ENCODE results near the gene MIX23. TPM values are rescaled to one million over a fixed set of nuclear protein-coding genes. Genes with fewer than 3 reads are reported as not detected.

MIX23 gene
- total RNA-seq, 1 experiment from 2014 or later: 94.4 TPM

DNA sequence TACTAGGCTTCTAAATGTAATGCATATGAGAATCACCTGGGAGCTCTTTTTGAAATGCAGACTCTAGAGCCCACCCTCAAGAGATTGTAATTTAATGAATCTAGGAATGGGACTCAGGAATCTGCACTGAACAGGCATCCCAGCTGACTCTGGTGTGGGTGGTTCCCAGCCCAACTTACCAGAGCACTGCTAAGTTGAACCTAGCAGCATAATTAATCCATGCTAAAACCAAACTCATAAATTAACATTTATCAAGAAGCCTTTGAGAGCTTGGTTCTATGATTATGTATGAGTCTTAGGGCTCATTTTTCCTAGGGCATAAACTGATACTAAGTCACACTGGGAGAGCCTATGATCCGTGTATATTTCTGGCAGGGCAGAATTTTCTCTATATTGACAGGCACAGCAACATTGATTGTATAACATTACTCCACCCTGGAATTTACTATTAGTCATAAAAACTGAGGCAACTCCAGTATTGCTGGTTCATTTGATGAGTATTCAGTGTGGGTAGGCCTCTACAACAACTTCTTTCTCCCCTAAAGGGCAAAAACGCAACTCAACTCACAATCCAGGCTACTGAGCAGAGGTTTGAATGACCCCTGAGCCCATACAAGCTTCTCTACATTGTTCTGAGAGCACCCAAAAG, 68.7 kb downstream of the MIX23 start:
- CTCF ChIA-PET: interaction anchor here (0.7 to 2.5 kb wide), 11 partner anchors 8 to 70 kb away, joined by 3 to 19 read pairs (median 6); partner anchors contain the start of genes CSTA, FAM162A and MIX23
- H3K36me3 Mint-ChIP-seq (ENCODE audit: insufficient read depth, unreplicated experiment): no peaks in the 10 kb centered on the region
- POLR2A ChIA-PET: interaction anchor here (0.6 to 7.5 kb wide), 13 partner anchors 8 to 337 kb away, joined by 3 to 89 read pairs (median 8); partner anchors contain the start of genes CSTA, FAM162A, MIX23 and WDR5B
- peak; percentile 61 for DNase-seq (ENCODE audit: unreplicated experiment)
- H3K4me3 Mint-ChIP-seq (ENCODE audit: unreplicated experiment): no peak overlapping the region
- intact Hi-C loops (cut with micrococcal nuclease): no loop called here
- peak overlapping the region; percentile 78 for H3K27ac Mint-ChIP-seq (ENCODE audit: low read depth, unreplicated experiment)
- peaks cover 15% of the 10 kb centered on the region for H3K9me3 Mint-ChIP-seq (ENCODE audit: unreplicated experiment)
- TF ChIP-seq, protein P1, sequence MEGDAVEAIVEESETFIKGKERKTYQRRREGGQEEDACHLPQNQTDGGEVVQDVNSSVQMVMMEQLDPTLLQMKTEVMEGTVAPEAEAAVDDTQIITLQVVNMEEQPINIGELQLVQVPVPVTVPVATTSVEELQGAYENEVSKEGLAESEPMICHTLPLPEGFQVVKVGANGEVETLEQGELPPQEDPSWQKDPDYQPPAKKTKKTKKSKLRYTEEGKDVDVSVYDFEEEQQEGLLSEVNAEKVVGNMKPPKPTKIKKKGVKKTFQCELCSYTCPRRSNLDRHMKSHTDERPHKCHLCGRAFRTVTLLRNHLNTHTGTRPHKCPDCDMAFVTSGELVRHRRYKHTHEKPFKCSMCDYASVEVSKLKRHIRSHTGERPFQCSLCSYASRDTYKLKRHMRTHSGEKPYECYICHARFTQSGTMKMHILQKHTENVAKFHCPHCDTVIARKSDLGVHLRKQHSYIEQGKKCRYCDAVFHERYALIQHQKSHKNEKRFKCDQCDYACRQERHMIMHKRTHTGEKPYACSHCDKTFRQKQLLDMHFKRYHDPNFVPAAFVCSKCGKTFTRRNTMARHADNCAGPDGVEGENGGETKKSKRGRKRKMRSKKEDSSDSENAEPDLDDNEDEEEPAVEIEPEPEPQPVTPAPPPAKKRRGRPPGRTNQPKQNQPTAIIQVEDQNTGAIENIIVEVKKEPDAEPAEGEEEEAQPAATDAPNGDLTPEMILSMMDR (IDR thresholded peaks at IDR 0.05; ENCODE audit: unreplicated experiment): no peak
- no peaks in the 10 kb centered on the region for H3K27me3 Mint-ChIP-seq (ENCODE audit: insufficient read depth, unreplicated experiment)
- BruUV-seq (replicated peaks): no TSS peak
- peaks cover 19% of the 10 kb centered on the region for H3K4me1 Mint-ChIP-seq (ENCODE audit: insufficient read depth, unreplicated experiment)

DNA sequence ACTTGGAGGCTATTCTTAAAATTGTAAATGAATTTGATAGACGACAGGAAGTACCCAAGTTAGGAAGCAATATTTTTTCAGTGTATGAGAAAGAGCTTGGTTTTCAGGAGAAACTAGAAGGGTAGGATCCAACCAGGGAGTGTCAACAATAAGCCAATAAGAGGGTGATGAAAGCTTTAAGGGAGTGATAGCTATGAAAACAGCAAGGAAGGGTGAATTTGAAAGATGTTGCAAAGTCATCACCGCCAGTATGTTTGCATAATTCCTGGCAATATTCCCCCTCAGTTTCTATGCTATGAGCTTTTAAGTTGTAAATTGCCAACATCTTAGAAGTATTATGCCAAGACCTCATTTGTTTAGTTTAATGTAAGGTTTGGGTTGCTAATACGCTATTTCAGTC, 69.8 kb downstream of the MIX23 start:
- TF ChIP-seq, protein P1 (IDR thresholded peaks at IDR 0.05; ENCODE audit: unreplicated experiment): no peak
- ChIA-PET POLR2A (interaction anchor here (0.6 to 7.5 kb wide), 15 partner anchors 9 to 565 kb away, joined by 3 to 89 read pairs (median 6); partner anchors contain the start of genes CSTA, FAM162A, KPNA1 and MIX23), CTCF (interaction anchor here (0.6 to 2.5 kb wide), 10 partner anchors 10 to 1217 kb away, joined by 3 to 12 read pairs (median 4); partner anchors contain the start of genes CSTA and MIX23)
- no TSS peak for BruUV-seq (replicated peaks)
- no peak for DNase-seq (ENCODE audit: unreplicated experiment)
- peak overlapping the region; percentile 16 for H3K27ac Mint-ChIP-seq (ENCODE audit: low read depth, unreplicated experiment)
- no peak overlapping the region for H3K4me3 Mint-ChIP-seq (ENCODE audit: unreplicated experiment)
- H3K27me3 Mint-ChIP-seq (ENCODE audit: insufficient read depth, unreplicated experiment): no peaks in the 10 kb centered on the region
- no peaks in the 10 kb centered on the region for H3K36me3 Mint-ChIP-seq (ENCODE audit: insufficient read depth, unreplicated experiment)
- H3K4me1 Mint-ChIP-seq (ENCODE audit: insufficient read depth, unreplicated experiment): peaks cover 14% of the 10 kb centered on the region
- intact Hi-C loops (cut with micrococcal nuclease): no loop called here
- peaks cover 8% of the 10 kb centered on the region for H3K9me3 Mint-ChIP-seq (ENCODE audit: unreplicated experiment)

DNA sequence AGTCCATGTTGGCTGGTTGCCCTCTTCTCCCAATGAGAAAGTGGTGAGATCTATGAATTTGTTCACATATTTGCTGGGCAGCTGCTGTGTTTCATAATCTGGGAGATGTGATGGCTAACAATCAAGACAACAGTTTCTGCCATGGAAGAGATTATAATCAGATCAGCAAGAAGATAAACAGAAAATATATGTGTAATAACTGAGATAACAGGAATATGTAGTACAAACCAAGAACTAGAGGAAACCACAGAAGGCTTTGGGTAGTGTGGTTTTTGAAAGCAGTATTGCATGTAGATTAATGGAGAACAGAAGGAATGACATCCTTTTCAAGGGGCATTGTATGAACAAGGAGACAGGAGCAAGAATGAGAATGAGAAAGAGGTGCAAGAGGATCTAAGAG, 70.2 kb downstream of the MIX23 start:
- H3K4me3 Mint-ChIP-seq (ENCODE audit: unreplicated experiment): no peak overlapping the region

DNA sequence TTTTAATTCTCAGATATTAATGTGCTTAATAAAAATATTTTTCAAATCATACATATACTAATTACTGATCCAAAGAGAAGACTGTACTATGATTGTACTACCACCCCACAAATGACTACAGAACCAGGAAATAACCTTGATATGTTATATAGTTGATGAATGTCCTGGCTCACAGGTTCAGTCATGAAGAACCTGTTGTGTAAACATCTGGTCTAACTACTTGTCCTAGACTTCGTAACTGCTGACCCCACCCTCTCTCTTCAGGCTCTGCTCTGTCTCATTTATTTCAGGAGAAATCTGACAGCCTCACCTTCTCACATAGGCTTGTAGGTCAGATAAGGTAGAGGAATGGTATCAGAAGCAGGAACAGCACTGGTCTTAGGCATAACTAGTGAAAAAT, 72.7 kb downstream of the MIX23 start:
- CTCF ChIA-PET: interaction anchor here (1.1 to 1.7 kb wide), 5 partner anchors 9 to 74 kb away, joined by 3 to 10 read pairs (median 3); partner anchors contain the start of gene FAM162A
- TF ChIP-seq, protein P1 (IDR thresholded peaks at IDR 0.05; ENCODE audit: unreplicated experiment): no peak
- no peak overlapping the region for H3K27ac Mint-ChIP-seq (ENCODE audit: low read depth, unreplicated experiment)
- H3K4me3 Mint-ChIP-seq (ENCODE audit: unreplicated experiment): no peak overlapping the region
- H3K4me1 Mint-ChIP-seq (ENCODE audit: insufficient read depth, unreplicated experiment): peaks cover 14% of the 10 kb centered on the region
- no peaks in the 10 kb centered on the region for H3K27me3 Mint-ChIP-seq (ENCODE audit: insufficient read depth, unreplicated experiment)
- intact Hi-C loops (cut with micrococcal nuclease): no loop called here
- DNase-seq (ENCODE audit: unreplicated experiment): peak; percentile 41
- no peaks in the 10 kb centered on the region for H3K9me3 Mint-ChIP-seq (ENCODE audit: unreplicated experiment)
- POLR2A ChIA-PET: interaction anchor here (1.0 to 7.5 kb wide), 8 partner anchors 9 to 105 kb away, joined by 3 to 89 read pairs (median 9); partner anchors contain the start of genes CSTA, FAM162A, MIX23 and WDR5B
- no TSS peak for BruUV-seq (replicated peaks)
- H3K36me3 Mint-ChIP-seq (ENCODE audit: insufficient read depth, unreplicated experiment): no peaks in the 10 kb centered on the region

More for the DNA sequence above, 70.2 kb downstream of the MIX23 start:
- no peak for DNase-seq (ENCODE audit: unreplicated experiment)
- no TSS peak for BruUV-seq (replicated peaks)
- intact Hi-C loops (cut with micrococcal nuclease): no loop called here
- H3K9me3 Mint-ChIP-seq (ENCODE audit: unreplicated experiment): peaks cover 4% of the 10 kb centered on the region
- TF ChIP-seq, protein P1 (IDR thresholded peaks at IDR 0.05; ENCODE audit: unreplicated experiment): no peak
- no peaks in the 10 kb centered on the region for H3K27me3 Mint-ChIP-seq (ENCODE audit: insufficient read depth, unreplicated experiment)
- ChIA-PET CTCF (interaction anchor here (0.6 to 2.2 kb wide), 7 partner anchors 10 to 1218 kb away, joined by 3 to 7 read pairs (median 4); partner anchors contain the start of gene MIX23), POLR2A (interaction anchor here (0.6 to 7.5 kb wide), 13 partner anchors 10 to 564 kb away, joined by 3 to 89 read pairs (median 8); partner anchors contain the start of genes CSTA, FAM162A, KPNA1 and MIX23)
- peak overlapping the region; percentile 16 for H3K27ac Mint-ChIP-seq (ENCODE audit: low read depth, unreplicated experiment)
- peaks cover 14% of the 10 kb centered on the region for H3K4me1 Mint-ChIP-seq (ENCODE audit: insufficient read depth, unreplicated experiment)
- H3K36me3 Mint-ChIP-seq (ENCODE audit: insufficient read depth, unreplicated experiment): no peaks in the 10 kb centered on the region
